Activated T-helper 9 cell treated with anti-CD3 and anti-CD28 coated beads, Interleukin-2, amount 50 U/mL, for 16 hours (primary cell): ENCODE results near the gene AFG3L2.

Source experiments
- DNase-seq: peaks from one replicate; pipeline ENCODE4 v3.0.0-alpha.2; 2020; ENCODE audit warnings: low read depth

AFG3L2 gene

GRCh38 chr18:12304351-12305210, 72.4 kb downstream of the AFG3L2 start:
- no peak for DNase-seq

GRCh38 chr18:12302391-12303147, 74.5 kb downstream of the AFG3L2 start:
- no peak for DNase-seq

DNA sequence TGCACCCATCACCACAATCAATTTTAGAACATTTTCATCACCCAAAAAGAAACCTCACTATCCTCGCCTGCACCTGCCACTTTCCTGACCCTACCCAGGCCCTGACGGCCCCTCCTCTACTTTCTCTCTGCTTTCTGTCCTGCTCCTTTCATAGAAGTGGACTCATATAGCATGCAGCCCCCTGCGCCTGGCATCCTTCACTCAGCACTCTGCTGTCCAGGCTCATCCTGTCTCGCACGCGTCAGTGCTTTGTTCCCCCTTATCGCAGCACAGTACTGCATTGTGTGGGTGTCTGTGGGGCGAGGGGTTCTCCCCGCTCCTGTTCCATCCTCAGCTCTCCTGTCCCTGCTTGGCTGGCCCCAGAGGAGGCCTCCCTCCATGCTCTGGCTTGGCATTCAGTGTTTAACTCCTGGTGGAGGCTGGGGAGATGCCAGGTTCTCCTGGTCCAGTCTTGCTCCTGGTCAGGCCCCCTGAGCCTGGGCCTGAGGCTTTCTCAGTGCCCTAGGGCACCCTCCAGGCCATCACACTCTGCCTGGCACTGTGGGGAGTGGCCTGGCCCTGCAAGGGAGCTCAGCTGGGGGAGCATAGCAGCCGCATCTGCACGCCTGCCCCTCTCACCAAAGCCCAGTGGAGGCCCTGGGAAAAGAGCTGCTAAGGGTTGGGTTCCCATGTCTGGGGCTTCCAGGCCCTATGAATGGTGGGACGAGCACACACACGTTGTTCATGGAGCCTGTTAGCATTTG, 75.6 kb downstream of the AFG3L2 start:
- DNase-seq, result no peak

DNA sequence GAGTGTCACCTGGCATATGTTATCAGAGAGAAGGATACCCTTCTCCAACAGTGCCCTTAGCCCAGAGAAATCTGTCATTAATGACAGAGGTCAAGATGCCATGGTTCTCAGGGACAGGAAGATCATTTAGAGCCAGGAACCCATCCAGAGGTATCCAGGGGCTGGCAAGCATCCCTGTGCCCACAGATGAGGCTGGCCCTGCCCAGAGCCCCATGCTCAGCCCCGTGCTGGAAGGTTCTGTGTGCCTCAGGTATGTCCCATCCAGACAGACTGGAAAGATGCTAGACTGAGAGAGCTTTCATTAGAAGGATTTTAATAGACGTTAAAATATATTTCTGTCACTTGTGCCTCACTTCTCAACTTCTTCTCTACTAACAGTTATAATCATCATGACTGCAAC, 77.2 kb downstream of the AFG3L2 start:
- DNase-seq, result no peak

DNA sequence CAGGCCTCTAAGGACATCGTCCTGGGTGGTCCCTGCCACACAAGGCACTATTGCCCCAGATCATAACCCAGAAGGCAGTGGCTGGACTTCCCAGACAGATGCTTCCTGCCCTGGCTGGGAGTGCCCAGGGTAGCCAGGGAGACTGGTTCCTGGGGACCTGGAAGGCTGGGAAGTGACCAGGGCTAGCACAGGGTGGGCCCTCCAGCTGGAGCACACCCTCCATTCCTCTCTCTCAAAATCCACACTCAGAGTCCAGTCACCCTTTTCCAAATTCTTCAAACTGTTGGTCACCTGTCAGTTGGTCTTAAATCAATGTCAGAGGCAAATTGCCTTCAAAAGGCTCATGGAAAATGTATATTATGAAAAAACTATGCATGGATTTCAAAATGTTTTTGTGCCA, 80.6 kb downstream of the AFG3L2 start:
- DNase-seq, result no peak

DNA sequence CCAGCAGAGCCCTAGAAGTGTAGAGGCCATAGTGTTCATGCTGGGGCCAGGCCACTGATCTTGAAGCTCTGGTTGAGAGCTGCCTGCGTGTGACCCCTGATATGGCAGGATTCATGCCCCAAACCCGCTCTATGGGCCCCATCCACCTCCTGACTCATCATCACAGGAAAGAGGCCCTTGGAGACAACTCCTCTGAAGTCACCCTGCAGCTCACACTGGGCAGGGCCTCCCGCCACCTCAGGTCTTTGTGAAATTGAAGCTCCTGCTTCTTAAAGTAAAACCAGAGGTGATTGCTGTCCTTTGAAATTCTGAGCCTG, 81.0 kb downstream of the AFG3L2 start:
- no peak for DNase-seq

- DNase-seq, result no peak
These were observed 81.5 kb downstream of the AFG3L2 start for GRCh38 chr18:12295389-12296086.

DNA sequence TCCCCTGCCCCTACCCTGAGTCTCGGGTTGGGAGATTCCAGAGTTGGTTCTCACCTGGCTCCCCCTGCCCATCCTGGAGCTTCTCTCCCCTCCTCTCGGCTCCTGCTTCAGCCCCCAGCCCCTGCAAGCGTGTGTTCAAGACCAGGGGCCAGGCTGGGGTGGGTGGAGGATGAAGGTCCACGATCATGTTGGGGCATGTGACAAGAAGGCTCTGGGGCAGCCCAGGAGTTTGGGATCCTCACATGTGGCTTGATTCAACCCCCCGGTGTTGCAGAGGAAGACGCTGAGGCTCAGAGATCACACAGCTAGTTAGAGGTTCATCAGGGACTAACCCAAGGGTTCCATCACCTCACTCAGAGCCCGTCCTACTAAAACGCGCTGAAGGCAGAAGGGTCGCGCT, 83.2 kb downstream of the AFG3L2 start:
- no peak for DNase-seq

GRCh38 chr18:12291690-12292089, 85.3 kb downstream of the AFG3L2 start:
- DNase-seq, result no peak

- DNase-seq, result no peak
These were observed 85.9 kb downstream of the AFG3L2 start for GRCh38 chr18:12291161-12291560.

DNA sequence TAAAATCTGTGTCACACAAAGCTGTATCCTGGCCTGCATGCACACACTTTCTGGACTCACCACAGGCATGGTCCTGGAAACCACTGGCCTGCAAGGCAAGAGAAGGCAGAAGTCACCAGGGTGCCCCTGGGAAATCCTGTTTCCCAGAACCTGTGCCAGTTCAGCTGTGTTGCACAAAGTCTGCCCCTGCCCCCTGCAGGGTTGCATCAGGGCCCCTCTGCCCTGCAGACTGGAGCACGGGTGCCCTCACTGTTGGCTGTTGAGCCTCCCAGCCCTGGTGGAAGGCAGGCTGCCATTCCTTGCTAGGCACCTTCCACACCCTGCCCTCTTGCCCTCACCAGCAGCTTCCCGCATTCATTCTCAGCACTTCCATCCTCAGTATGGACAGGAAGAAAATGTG, 86.9 kb downstream of the AFG3L2 start:
- no peak for DNase-seq

GRCh38 chr18:12288403-12288755, 88.6 kb downstream of the AFG3L2 start:
- DNase-seq, result no peak

- no peak for DNase-seq
These were observed 89.2 kb downstream of the AFG3L2 start for GRCh38 chr18:12287684-12288402.

DNA sequence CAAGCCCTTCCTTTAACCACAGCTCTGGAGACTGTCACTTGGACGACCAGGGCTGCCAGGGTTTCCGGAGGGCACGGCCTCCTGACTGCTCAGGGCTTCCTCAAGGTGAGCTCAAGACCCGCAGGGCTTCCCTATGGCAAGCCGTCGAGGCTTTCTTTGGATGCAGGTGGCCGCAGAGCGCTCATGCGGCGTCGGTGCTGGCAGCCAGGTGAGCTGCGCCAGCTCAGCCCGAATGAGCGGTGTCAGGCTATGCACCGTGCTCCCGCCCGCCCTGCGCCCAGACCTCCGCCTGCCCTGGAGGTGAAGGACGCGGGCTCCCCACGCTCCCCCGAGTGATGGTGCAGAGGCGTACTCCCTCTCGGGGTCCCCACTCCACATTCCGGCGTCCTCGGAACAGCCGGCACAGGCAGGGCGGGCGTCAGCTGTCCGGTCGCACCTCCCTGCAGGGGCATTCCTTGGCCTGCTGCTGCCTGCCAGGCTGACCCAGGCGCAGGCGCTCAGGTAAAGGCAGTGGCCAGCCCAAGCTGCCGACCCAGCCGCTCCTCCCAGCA, 89.8 kb downstream of the AFG3L2 start:
- DNase-seq, result no peak

DNA sequence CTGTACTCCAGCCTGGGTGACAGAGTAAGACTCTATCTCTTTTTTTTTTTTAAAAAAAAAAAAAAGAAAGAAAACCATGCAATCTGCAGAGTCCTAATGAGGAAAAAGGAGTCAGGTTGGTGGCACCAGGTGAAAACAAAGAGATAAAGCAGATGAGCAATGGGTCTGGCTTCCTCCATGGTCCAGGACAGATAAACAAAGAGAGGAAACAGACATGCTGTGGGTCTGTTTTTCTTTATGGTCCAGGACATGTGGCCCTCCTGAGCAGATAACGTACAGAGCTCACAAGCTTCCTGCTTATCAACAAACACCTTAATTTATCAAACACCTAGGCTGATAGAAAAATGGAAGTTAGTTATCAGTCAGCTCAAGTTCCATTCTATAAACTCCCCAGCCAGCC, 93.4 kb downstream of the AFG3L2 start:
- no peak for DNase-seq

DNA sequence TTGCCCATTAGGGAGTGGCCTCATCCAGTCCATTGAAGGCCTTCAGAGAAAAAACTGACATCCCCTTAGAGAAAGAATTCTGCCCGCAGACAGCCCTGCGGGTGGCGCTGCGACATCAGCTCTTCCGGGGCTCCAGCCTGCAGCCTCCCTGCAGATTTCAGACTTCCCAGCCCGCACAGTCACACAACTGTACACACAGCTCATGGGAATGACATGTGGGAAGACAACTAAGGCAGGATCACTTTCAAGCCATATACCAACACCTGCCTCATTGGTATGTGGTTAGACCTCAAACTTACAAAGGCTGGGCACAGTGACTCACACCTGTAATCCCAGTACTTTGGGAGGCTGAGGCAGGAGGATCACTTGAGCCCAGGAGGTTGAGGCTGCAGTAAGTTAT, 93.8 kb downstream of the AFG3L2 start:
- DNase-seq, result no peak

- no peak for DNase-seq
These were observed 94.5 kb downstream of the AFG3L2 start for GRCh38 chr18:12282442-12283039.

GRCh38 chr18:12281861-12282260, 95.2 kb downstream of the AFG3L2 start:
- no peak for DNase-seq

- DNase-seq, result no peak
These were observed 97.1 kb downstream of the AFG3L2 start for GRCh38 chr18:12279781-12280531.
